CD8-positive, alpha-beta memory T cell (primary cell): ENCODE measurements around the gene OLFML1. TPM values are rescaled to one million over a fixed set of nuclear protein-coding genes. Genes with fewer than 3 reads are reported as not detected.

Source experiments
- CTCF ChIA-PET: fragments of 350-600 bp; sonication (Branson Sonifier 250); formaldehyde crosslinking; loops from one replicate; lab custom pipeline; 2021; ENCODE audit warnings: antibody characterized with exemption; lab: Charles Lee
- POLR2A ChIA-PET: fragments of 350-600 bp; sonication (Branson Sonifier 250); formaldehyde crosslinking; loops from one replicate; lab custom pipeline; 2021; ENCODE audit warnings: antibody characterized with exemption; lab: Charles Lee
- DNase-seq, 5 donors: peaks; one replicate each; pipeline versions ENCODE4 v3.0.0 to v3.0.0-alpha.2; 2020 to 2022; ENCODE audit warnings: mixed read lengths in 1 of 5
- H3K27ac ChIP-seq: one replicate; pipeline ENCODE4 v1.7.0; 2013; ENCODE audit warnings: low read depth, mild to moderate bottlenecking, low read length, moderate library complexity
- H3K27me3 ChIP-seq: 2 replicates; pipeline ENCODE4 v1.7.0; 2013; ENCODE audit warnings: low read length, mild to moderate bottlenecking; ENCODE audit not compliant: insufficient read depth, poor library complexity, severe bottlenecking
- H3K36me3 ChIP-seq: 2 replicates; pipeline ENCODE4 v1.7.0; 2013; ENCODE audit warnings: mild to moderate bottlenecking, low read length, moderate library complexity; ENCODE audit not compliant: insufficient read depth
- H3K4me1 ChIP-seq: 2 replicates; pipeline ENCODE4 v1.7.0; 2013; ENCODE audit warnings: mild to moderate bottlenecking, low read length, moderate library complexity; ENCODE audit not compliant: insufficient read depth
- H3K4me3 ChIP-seq: 2 replicates; pipeline ENCODE4 v1.7.0; 2013; ENCODE audit warnings: mild to moderate bottlenecking, low read length
- H3K9me3 ChIP-seq: 2 replicates; pipeline ENCODE4 v1.7.0; 2013; ENCODE audit warnings: mild to moderate bottlenecking, low read length
- H3K27ac Mint-ChIP-seq, 8 donors: one replicate each; pipeline ENCODE4 v1.8.0; 2020 to 2021; ENCODE audit warnings: mixed read lengths in 8 of 8, mild to moderate bottlenecking in 6 of 8, inconsistent platforms in 3 of 8, moderate library complexity in 3 of 8
- H3K27me3 Mint-ChIP-seq, 2 donors: one replicate each; pipeline ENCODE4 v1.8.0; 2020 to 2021; ENCODE audit warnings: mixed read lengths in 2 of 2, mild to moderate bottlenecking in 1 of 2, moderate library complexity in 1 of 2
- H3K36me3 Mint-ChIP-seq, 3 donors: one replicate each; pipeline ENCODE4 v1.8.0; 2020 to 2021; ENCODE audit warnings: mixed read lengths in 3 of 3, inconsistent platforms in 1 of 3, mild to moderate bottlenecking in 1 of 3
- H3K4me1 Mint-ChIP-seq, 3 donors: one replicate each; pipeline ENCODE4 v1.8.0; 2020 to 2021; ENCODE audit warnings: mixed read lengths in 3 of 3, inconsistent platforms in 1 of 3, mild to moderate bottlenecking in 1 of 3
- H3K4me3 Mint-ChIP-seq, 7 donors: one replicate each; pipeline ENCODE4 v1.8.0; 2020 to 2021; ENCODE audit warnings: mixed read lengths in 7 of 7, mild to moderate bottlenecking in 6 of 7, moderate library complexity in 4 of 7, inconsistent platforms in 2 of 7
- H3K9me3 Mint-ChIP-seq, 5 donors: one replicate each; pipeline ENCODE4 v1.8.0; 2020 to 2022; ENCODE audit warnings: mixed read lengths in 5 of 5, mild to moderate bottlenecking in 3 of 5, moderate library complexity in 2 of 5, inconsistent platforms in 1 of 5
- polyA plus RNA-seq: library from polyadenylated mRNA; unstranded; fragments of 300-500 nt; fragmentation: Illumina TruSeq; gene quantifications from one replicate; pipeline ENCODE4 v1.2.3, GENCODE V29; 2021
- total RNA-seq, 2 experiments: library from RNA; stranded (reverse); gene quantifications; one replicate each; pipeline ENCODE4 v1.2.3, GENCODE V29; 2021

The OLFML1 gene
- total and polyA plus RNA-seq, 3 experiments from 2014 or later = not detected

DNA sequence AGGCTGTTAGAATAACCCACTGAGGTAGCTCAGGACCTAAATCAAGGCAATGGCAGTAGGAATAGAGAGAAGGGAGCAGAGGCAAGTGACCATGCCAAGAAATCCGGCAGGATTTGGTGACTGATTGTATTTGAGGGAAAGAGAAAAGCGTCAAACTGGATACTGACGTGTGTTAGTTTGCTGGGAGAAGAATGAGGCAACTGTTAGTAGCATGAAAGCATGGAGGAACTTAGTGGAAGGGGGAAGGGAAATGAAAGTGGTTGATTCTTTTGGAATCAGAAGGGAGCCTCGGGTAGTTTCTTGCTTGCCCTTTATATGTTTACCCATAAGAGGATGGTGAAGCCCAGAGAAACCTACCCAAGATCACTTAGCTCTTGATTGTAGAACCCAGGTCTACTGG is 36.8 kb downstream of the OLFML1 start:
- Histone ChIP-seq H3K27me3 (no peaks in the 10 kb centered on the region), H3K9me3 (no peaks in the 10 kb centered on the region), H3K4me3 (no peak overlapping the region), H3K27ac (no peak overlapping the region), H3K36me3 (no peaks in the 10 kb centered on the region), H3K4me1 (peaks cover 27% of the 10 kb centered on the region)
- Mint-ChIP-seq H3K9me3 (no peaks in the 10 kb centered on the region), H3K27me3 (no peaks in the 10 kb centered on the region), H3K27ac (no peak overlapping the region), H3K4me3 (no peak overlapping the region), H3K4me1 (peaks cover 37 to 49% (median 37%) of the 10 kb centered on the region in 3 donors), H3K36me3 (peaks cover 0 to 2% (median 0%) of the 10 kb centered on the region in 3 donors)
- DNase-seq = no peak
- ChIA-PET POLR2A (no interaction called here), CTCF (interaction anchor here (1.3 to 2.1 kb wide), 2 partner anchors 10 to 12 kb away, joined by 3 to 7 read pairs; no protein-coding TSS in a partner anchor)

DNA sequence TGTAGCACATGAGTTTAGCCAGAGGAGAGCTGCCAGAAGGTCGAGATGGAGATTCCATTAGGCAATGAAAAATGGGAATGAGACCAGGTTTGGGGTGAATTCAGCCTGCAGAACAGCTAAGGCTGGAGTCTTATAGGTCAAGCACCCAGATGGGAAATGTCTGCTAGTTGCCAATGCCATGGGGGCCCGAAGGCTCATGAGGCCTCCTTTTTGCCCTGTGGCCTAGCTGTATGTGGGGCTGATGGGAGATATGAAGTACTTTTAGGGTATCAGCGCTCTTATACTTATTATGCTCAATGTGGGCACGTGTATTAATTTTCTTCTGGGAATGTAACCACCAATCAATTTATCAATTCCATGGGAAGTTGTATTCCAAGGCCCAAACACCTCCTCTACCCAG is 37.2 kb downstream of the OLFML1 start:
- H3K27me3 Mint-ChIP-seq = no peaks in the 10 kb centered on the region
- H3K4me3 ChIP-seq = no peak overlapping the region
- H3K9me3 Mint-ChIP-seq = no peaks in the 10 kb centered on the region
- H3K9me3 ChIP-seq = no peaks in the 10 kb centered on the region
- H3K36me3 Mint-ChIP-seq = peaks cover 0 to 2% (median 0%) of the 10 kb centered on the region in 3 donors
- H3K4me1 Mint-ChIP-seq = peaks cover 41 to 50% (median 41%) of the 10 kb centered on the region in 3 donors
- peaks cover 31% of the 10 kb centered on the region for H3K4me1 ChIP-seq
- no peak overlapping the region for H3K27ac ChIP-seq
- ChIA-PET POLR2A (no interaction called here), CTCF (interaction anchor here (2.1 kb wide), 1 partner anchor 10 kb away, joined by 7 read pairs; no protein-coding TSS in a partner anchor)
- DNase-seq = no peak
- peak overlapping the region in 2 of 8 donors; percentile 20 to 47 for H3K27ac Mint-ChIP-seq
- no peaks in the 10 kb centered on the region for H3K36me3 ChIP-seq
- H3K27me3 ChIP-seq = no peaks in the 10 kb centered on the region
- H3K4me3 Mint-ChIP-seq = no peak overlapping the region

GRCh38 chr11:7523416-7524210 is 38.3 kb downstream of the OLFML1 start:
- Mint-ChIP-seq H3K36me3 (peaks cover 0 to 2% (median 0%) of the 10 kb centered on the region in 3 donors), H3K27ac (peak overlapping the region in 4 of 8 donors; percentile 0 to 48 (median 40)), H3K27me3 (no peaks in the 10 kb centered on the region), H3K9me3 (no peaks in the 10 kb centered on the region), H3K4me3 (no peak overlapping the region), H3K4me1 (peaks cover 49 to 58% (median 50%) of the 10 kb centered on the region in 3 donors)
- H3K9me3 ChIP-seq = no peaks in the 10 kb centered on the region
- ChIA-PET POLR2A (no interaction called here), CTCF (interaction anchor here (2.1 to 3.3 kb wide), 2 partner anchors 11 kb away, joined by 7 to 20 read pairs; partner anchors contain the start of gene PPFIBP2)
- no peak overlapping the region for H3K4me3 ChIP-seq
- H3K36me3 ChIP-seq = no peaks in the 10 kb centered on the region
- no peak overlapping the region for H3K27ac ChIP-seq
- H3K27me3 ChIP-seq = no peaks in the 10 kb centered on the region
- no peak for DNase-seq
- H3K4me1 ChIP-seq = peaks cover 42% of the 10 kb centered on the region

DNA sequence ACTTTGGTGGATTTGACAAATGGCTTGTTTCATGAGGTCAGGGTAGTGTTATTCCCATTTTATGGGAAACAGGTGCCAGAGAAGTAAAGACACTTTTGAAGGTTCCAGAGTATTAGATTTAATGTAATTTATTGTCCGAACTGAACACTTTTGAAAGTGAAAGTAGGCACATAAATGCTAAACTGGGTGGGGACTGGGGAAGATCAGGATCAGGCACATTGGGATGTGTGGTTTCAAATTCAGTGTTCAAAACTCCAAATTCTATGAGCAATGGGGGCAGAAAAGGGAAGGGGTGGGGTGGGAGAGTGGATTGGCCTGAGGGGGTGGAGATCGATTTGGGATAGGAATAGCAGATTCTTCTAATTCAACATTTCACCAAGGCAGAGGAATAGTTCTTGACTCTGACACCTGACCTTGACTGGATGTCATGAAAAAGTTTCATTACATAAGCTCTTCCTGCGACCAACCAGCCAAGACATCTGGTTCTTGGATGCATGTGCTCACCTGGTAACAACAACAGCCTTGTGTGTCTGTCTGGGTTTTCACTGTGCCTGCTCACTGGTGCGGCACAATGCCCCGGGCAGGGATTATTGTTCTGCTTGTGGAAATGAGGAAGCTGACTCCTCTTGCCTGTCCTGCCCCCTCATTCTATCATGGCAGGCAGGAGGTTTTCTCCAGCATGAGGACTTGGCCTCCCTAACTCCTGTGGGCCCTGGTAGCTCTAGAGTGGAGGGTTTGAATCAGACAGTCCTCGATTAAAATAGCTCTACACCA is 39.3 kb downstream of the OLFML1 start:
- H3K27ac ChIP-seq = no peak overlapping the region
- Mint-ChIP-seq H3K4me3 (no peak overlapping the region), H3K27me3 (no peaks in the 10 kb centered on the region), H3K27ac (peak overlapping the region in 2 of 8 donors; percentile 45 to 48), H3K9me3 (no peaks in the 10 kb centered on the region), H3K36me3 (no peaks in the 10 kb centered on the region), H3K4me1 (peaks cover 48 to 56% (median 50%) of the 10 kb centered on the region in 3 donors)
- no peak for DNase-seq
- ChIA-PET CTCF (interaction anchor here (3.3 kb wide), 1 partner anchor 12 kb away, joined by 20 read pairs; the partner anchor contains the start of gene PPFIBP2), POLR2A (no interaction called here)
- peaks cover 52% of the 10 kb centered on the region for H3K4me1 ChIP-seq
- no peaks in the 10 kb centered on the region for H3K27me3 ChIP-seq
- H3K9me3 ChIP-seq = no peaks in the 10 kb centered on the region
- H3K4me3 ChIP-seq = no peak overlapping the region
- no peaks in the 10 kb centered on the region for H3K36me3 ChIP-seq

DNA sequence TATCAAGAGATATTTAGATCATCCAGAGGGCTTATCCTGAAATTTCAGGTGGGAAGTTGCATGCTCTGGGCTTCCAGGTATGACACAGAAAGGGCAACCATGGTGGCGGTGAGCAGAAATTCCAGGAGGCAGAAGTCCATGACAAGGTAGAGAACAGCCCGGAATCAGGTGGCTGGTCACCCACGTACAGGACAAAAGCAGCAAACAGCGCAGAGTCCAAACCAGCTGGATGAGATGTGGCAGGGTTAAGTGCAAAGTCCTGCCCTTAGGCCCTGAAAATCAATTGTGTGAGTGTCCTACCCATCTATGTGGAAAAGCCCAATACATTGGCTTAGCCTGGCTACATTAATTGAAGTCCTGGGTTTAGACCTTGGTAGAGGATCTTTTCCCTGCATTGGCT is 40.1 kb downstream of the OLFML1 start:
- no peak overlapping the region for H3K27ac Mint-ChIP-seq
- POLR2A ChIA-PET = no interaction called here

DNA sequence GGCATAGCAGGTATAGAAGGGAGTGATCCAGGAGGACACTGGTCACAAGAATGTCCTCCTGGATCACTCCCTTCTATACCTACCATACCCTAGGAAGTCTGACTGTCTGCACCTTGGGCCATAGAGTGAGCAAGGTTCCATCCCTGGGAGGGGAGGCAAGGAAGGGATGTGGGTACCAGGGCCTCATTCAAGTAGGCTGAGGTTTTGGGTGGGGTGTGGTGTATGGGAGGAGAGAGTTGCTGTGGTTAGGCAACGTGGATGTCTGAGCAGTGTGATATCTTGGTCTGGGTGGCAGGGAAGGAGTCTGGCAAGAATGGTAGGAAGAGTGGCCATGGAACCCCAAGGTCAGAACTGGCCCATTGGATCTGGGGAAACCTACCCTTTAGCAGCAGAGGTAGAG is 41.7 kb downstream of the OLFML1 start:
- POLR2A ChIA-PET = no interaction called here
- peak overlapping the region; percentile 2 to 84 (median 70) for H3K27ac Mint-ChIP-seq
- Histone ChIP-seq H3K27ac (no peak overlapping the region), H3K27me3 (no peaks in the 10 kb centered on the region), H3K4me3 (no peak overlapping the region), H3K4me1 (peaks cover 63% of the 10 kb centered on the region), H3K36me3 (no peaks in the 10 kb centered on the region), H3K9me3 (no peaks in the 10 kb centered on the region)
- peaks cover 0 to under 1% (median 0%) of the 10 kb centered on the region in 3 donors for H3K36me3 Mint-ChIP-seq
- peak overlapping the region in 6 of 7 donors; percentile 5 to 77 (median 62) for H3K4me3 Mint-ChIP-seq
- H3K27me3 Mint-ChIP-seq = no peaks in the 10 kb centered on the region
- DNase-seq = peak in 4 of 5 donors; percentile 12 to 69 (median 64)
- CTCF ChIA-PET = interaction anchor here (1.4 to 3.3 kb wide), 2 partner anchors 11 to 14 kb away, joined by 6 to 20 read pairs; partner anchors contain the start of gene PPFIBP2
- H3K9me3 Mint-ChIP-seq = no peaks in the 10 kb centered on the region
- peaks cover 44 to 70% (median 50%) of the 10 kb centered on the region in 3 donors for H3K4me1 Mint-ChIP-seq

More for the DNA sequence above, 40.1 kb downstream of the OLFML1 start:
- Histone ChIP-seq H3K4me1 (peaks cover 55% of the 10 kb centered on the region), H3K9me3 (no peaks in the 10 kb centered on the region), H3K27ac (no peak overlapping the region), H3K36me3 (no peaks in the 10 kb centered on the region), H3K4me3 (no peak overlapping the region), H3K27me3 (no peaks in the 10 kb centered on the region)
- Mint-ChIP-seq H3K36me3 (no peaks in the 10 kb centered on the region), H3K27me3 (no peaks in the 10 kb centered on the region), H3K4me3 (no peak overlapping the region), H3K4me1 (peaks cover 45 to 59% (median 50%) of the 10 kb centered on the region in 3 donors), H3K9me3 (no peaks in the 10 kb centered on the region)
- DNase-seq = no peak
- CTCF ChIA-PET = interaction anchor here (3.3 kb wide), 1 partner anchor 13 kb away, joined by 20 read pairs; the partner anchor contains the start of gene PPFIBP2

DNA sequence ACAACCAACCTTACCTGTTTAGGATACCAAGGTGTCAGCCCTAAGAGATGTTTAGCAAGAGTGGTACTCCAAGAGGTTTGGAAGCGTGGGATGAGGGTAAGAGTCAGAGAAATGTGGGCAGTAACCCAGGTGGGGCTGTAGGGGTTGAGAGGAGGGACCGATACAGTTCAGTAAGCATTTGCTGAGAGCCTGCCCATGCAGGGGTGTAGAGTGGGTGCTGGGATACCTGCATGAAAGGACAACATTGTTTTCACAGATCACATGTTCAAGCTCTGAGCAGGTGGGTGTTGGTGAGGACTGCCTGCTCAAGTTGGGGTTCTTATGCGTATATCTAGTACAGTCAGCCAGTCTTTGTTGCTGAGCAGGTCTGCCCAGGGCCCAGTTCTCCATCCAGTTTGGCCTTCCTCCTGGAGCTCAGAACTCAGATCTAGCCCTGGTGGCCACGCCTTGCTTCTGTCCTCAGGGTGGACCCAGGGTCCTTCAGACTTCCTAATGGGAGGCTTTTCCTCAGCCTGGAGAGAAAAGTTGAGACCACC is 43.3 kb downstream of the OLFML1 start:
- peak overlapping the region in 4 of 8 donors; percentile 14 to 77 (median 21) for H3K27ac Mint-ChIP-seq

More for the DNA sequence above, 43.3 kb downstream of the OLFML1 start:
- no peaks in the 10 kb centered on the region for H3K27me3 Mint-ChIP-seq
- Histone ChIP-seq H3K4me3 (no peak overlapping the region), H3K27ac (no peak overlapping the region), H3K9me3 (no peaks in the 10 kb centered on the region), H3K27me3 (no peaks in the 10 kb centered on the region), H3K4me1 (peaks cover 63% of the 10 kb centered on the region), H3K36me3 (no peaks in the 10 kb centered on the region)
- POLR2A ChIA-PET = no interaction called here
- peaks cover 0 to 1% (median 0%) of the 10 kb centered on the region in 3 donors for H3K36me3 Mint-ChIP-seq
- H3K4me1 Mint-ChIP-seq = peaks cover 44 to 71% (median 50%) of the 10 kb centered on the region in 3 donors
- H3K4me3 Mint-ChIP-seq = peak overlapping the region in 1 of 7 donors; percentile 42
- CTCF ChIA-PET = interaction anchor here (1.1 kb wide), 1 partner anchor 15 kb away, joined by 3 read pairs; the partner anchor contains the start of gene PPFIBP2
- H3K9me3 Mint-ChIP-seq = no peaks in the 10 kb centered on the region
- DNase-seq = no peak
